ENCODE data around the gene MINDY4.

- no peak for TF ChIP-seq POLR2A (IDR thresholded peaks at IDR 0.05)
- TF ChIP-seq CTCF (IDR thresholded peaks at IDR 0.05): no peak
- TF ChIP-seq POLR2AphosphoS5 (IDR thresholded peaks at IDR 0.05): no peak
These were observed 21.2 kb upstream of the MINDY4 start for GRCh38 chr7:30750010-30750409.
